ENCODE results near the gene ZNF785.

GRCh38 chr16:30609002-30609925, 23.8 kb upstream of the ZNF785 start:
- TF ChIP-seq POLR2A (IDR thresholded peaks at IDR 0.05; ENCODE audit: low read length) (no peak), GATA1 (IDR thresholded peaks at IDR 0.05; ENCODE audit: low read depth, low read length) (no peak)
